ENCODE measurements around the gene CIROP.

CIROP gene

DNA sequence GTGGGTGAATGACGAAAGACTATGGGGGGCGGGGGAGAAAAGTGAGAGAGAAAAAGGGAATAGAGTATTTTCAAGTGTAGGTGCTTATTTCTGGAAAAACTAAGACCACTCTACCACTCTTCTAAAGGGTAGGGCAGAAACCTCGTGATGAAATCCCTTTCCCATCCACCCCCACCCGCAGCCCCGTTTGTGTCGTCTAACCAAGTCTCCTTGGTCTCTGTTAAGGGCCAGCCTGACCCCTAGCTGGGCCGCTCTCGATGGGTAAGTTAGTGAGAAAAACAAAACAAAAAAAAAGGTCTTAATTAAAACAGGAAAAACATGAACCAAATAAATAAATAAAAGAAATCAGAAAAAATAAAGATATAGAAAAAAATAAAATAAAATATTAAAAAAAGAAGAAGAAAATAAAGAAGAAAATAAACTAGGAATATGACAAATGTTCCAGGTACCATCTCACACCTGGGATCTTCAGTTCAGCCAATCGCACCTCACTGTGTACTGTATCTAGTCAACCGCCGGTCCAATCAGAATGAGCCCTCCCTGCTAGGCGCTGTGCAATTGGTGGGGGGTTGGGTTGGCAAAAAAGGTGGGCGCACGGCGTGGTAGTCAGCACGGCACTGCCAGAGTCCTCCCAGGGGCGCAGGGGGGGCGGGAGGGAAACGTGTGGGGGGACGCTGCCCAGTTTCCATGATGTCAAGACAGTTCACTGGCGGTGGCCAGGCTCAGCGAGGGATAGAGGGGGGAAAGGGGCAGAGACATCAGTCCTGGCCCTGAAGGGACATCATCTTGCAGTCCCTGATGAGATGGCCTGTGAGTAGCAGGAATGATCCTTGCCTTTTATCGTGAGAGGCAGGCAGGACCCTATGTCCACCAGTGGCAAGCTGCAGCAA, 37.7 kb downstream of the CIROP start:
- no peak for DNase-seq

- no peak for DNase-seq
These were observed 38.4 kb downstream of the CIROP start for GRCh38 chr14:23066368-23066767.

DNA sequence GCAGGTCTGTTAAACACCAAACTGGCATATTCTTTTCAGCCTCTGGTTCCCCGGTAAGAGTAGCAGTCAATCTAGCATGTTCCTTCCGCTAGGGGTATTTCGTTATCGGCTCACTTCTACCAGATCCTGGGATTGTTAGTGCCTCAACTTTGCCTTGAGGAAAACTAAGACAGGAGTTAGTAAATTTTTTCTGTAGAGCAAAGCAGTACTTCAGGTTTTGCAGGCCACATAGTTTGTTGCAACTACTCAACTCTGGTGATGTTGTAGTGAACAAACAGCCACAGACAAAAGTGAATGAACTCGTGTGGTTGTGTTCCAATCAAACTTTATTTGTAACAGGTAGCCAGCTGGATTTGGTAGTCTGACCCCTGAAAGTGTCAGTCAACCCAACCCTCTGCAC, 41.2 kb downstream of the CIROP start:
- DNase-seq: no peak

DNA sequence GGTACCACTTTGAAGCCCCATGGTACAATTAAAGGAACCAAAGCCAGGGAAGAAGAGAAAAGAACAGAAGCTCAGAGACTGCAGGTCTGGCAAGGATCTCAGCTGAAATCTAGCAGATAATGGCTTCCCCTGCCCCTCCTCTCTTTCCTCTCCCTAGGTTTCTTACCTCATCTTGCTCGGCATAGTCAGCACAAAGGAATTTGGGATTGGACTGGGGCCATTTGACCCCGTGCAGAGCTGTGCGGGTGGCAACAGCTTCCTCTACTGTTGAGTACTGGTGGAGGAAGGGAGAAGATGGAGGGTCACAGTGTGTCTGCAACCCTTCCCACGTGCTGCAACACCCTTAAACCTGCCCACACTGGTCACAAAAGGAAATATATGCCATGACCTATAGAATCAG, 42.8 kb downstream of the CIROP start:
- DNase-seq: no peak

GRCh38 chr14:23060536-23061260, 44.1 kb downstream of the CIROP start:
- no peak for DNase-seq

GRCh38 chr14:23058654-23059504, 45.9 kb downstream of the CIROP start:
- DNase-seq: no peak

GRCh38 chr14:23057757-23058653, 46.8 kb downstream of the CIROP start:
- no peak for DNase-seq

- no peak for DNase-seq
These were observed 47.6 kb downstream of the CIROP start, which contains the start of gene CDH24 for GRCh38 chr14:23056956-23057756. TSS of gene CDH24 (minus strand) at chr14:23057520. CDS start at chr14:23055733, 1,787 bp downstream.

DNA sequence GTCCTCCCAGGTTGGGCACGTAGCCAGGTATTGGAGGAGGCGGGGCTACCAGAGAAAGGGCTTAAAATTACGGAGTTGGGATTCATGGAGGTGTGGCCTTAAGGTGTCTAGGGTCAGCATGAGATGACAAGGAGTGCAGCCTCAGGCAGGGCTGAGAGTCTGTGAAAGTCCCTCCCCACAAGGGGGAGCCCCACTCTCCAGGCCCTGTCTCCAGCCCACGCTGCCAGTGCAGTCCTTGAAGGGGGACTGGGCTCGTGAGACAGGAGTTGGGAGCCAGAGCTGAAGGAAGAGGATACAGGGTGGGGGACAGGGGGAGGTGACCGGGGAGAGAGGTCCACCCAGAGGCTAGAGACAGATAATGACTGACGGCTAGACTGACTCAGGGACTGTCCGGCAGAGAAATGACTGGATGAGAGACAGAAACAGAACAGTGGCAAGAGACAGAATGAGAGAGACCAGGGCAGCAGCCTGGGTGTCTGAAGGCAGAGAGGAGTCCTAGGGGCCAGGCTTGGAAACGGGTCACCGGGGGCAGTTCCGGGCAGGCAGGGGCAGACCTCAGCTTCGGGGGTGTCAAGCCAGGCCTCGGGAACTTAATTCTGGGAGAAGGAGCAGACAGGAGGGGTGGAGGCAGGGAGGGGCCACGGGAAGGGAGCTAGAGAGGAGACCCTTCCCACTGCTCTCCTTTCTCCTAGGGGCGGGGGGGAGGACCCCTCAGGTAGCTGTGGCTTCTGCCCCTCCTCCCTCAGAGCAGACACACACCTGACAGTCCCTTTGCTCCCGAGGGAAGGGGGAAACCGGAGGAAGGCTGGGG, 48.4 kb downstream of the CIROP start:
- DNase-seq: no peak

DNA sequence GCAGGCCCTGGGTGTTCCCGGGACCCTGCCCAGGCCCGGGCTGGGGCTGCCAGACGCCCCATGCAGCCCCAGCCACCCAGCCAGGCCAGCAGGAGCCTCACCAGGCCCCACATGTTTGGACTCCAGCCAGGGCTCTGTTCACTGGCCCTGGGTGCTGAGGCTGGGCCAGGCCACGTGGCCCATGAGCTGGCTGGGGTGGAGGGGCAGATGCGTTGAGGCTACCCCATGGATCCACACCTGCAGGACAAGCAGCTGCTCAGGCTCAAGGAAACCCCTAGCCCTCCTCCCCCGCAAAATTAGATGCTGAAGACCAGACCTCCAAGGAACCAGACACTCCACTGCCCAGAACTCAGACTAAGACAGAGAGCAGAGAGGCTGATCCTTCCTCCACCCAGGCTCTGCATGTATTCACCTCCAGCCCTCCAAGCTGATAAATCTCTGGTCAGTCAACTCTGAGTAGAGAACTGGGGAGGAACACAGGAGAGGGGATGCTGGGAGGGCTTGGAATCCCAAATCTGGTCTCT, 49.1 kb downstream of the CIROP start:
- no peak for DNase-seq

GRCh38 chr14:23055147-23055550, 49.6 kb downstream of the CIROP start:
- no peak for DNase-seq

- no peak for DNase-seq
These were observed 50.6 kb downstream of the CIROP start for GRCh38 chr14:23054000-23054811.

DNA sequence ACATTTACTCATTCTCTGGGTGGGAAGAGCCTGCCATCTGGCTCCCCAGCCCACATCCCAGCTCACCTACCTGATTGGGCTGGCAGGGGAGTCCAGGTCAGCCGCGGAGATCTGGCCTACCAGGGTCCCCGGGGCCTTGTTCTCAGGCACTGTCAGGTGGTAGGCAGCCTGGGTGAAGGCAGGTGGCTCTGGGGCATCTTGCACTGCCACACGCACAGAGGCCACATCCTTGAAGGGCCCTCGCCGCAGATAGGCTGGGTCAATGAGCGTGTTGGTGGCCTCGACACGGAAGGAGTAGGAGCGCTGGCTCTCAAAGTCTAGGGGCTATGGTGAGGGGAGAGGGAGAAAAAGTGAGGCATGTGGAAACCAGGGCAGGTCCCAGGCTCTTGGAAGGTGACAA, 51.4 kb downstream of the CIROP start:
- no peak for DNase-seq

DNA sequence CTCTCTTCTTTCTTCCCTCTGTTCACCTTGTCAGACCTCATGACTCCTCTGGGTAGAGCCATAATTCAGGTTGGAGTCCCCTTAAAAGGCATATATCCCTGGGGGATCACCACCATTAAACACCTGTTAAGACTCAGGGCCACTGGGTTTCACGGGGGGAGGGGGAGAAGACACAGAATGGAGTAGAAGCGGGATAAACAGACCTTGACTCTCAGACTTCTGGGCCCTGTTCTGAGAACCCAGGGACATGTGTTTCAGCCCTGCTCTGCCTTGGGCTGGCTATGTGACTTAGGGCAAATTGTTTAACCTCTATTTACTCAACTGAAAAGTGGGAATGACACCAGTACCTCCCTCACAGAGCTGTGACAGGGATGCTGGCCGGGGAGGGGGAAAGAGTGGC, 52.1 kb downstream of the CIROP start:
- DNase-seq: no peak

GRCh38 chr14:23052182-23052623, 52.6 kb downstream of the CIROP start:
- DNase-seq: no peak

- DNase-seq: no peak
These were observed 53.4 kb downstream of the CIROP start for GRCh38 chr14:23051141-23052057.
